Measurements from ENCODE around the gene RUNX2. TPM values are rescaled to one million over a fixed set of nuclear protein-coding genes. Genes with fewer than 3 reads are reported as not detected.

RUNX2 gene
- total and polyA plus RNA-seq, 10 of the 15 experiments (the other 5 are each of a cell fraction or from before 2014, with no cell fraction given): 0.01 to 0.77 (median 0.15) TPM; not detected in 3

- TF ChIP-seq ETV6 (conservative IDR thresholded peaks at IDR 0.05 in 1 of 2, IDR thresholded peaks at IDR 0.05 in 1 of 2; ENCODE audit: borderline replicate concordance in 1 of 2, low read depth in 1 of 2) (no peak), FOS (IDR thresholded peaks at IDR 0.05; ENCODE audit: borderline replicate concordance, extremely low read depth, insufficient read length) (no peak)
These were observed 296.1 kb downstream of the RUNX2 start (continued) for GRCh38 chr6:45624228-45624627.

- H3K27ac ChIP-seq (ENCODE audit: control insufficient read depth, insufficient read depth): no peak overlapping the region
- H4K20me1 ChIP-seq (ENCODE audit: control insufficient read depth, insufficient read depth): no peaks in the 10 kb centered on the region
- no peak for FAIRE-seq
- intact Hi-C loops (cut with micrococcal nuclease; ENCODE audit: unreplicated experiment) (no loop called here), in situ Hi-C loops (cut with MboI) (no loop called here)
- ChIA-PET CTCF (no interaction called here), SMC1A (ENCODE audit: uncharacterized antibody, unreplicated experiment) (no interaction called here), RAD21 (ENCODE audit: unreplicated experiment) (no interaction called here), POLR2A (no interaction called here)
- no peak overlapping the region for H3K9ac ChIP-seq (ENCODE audit: control insufficient read depth, insufficient read depth, low read length)
- no peak for TF ChIP-seq LARP7 (IDR thresholded peaks at IDR 0.05)
- no peak for TF ChIP-seq POLR2AphosphoS2 (IDR thresholded peaks at IDR 0.05; ENCODE audit: low read depth, low read length)
- TF ChIP-seq, protein P1, sequence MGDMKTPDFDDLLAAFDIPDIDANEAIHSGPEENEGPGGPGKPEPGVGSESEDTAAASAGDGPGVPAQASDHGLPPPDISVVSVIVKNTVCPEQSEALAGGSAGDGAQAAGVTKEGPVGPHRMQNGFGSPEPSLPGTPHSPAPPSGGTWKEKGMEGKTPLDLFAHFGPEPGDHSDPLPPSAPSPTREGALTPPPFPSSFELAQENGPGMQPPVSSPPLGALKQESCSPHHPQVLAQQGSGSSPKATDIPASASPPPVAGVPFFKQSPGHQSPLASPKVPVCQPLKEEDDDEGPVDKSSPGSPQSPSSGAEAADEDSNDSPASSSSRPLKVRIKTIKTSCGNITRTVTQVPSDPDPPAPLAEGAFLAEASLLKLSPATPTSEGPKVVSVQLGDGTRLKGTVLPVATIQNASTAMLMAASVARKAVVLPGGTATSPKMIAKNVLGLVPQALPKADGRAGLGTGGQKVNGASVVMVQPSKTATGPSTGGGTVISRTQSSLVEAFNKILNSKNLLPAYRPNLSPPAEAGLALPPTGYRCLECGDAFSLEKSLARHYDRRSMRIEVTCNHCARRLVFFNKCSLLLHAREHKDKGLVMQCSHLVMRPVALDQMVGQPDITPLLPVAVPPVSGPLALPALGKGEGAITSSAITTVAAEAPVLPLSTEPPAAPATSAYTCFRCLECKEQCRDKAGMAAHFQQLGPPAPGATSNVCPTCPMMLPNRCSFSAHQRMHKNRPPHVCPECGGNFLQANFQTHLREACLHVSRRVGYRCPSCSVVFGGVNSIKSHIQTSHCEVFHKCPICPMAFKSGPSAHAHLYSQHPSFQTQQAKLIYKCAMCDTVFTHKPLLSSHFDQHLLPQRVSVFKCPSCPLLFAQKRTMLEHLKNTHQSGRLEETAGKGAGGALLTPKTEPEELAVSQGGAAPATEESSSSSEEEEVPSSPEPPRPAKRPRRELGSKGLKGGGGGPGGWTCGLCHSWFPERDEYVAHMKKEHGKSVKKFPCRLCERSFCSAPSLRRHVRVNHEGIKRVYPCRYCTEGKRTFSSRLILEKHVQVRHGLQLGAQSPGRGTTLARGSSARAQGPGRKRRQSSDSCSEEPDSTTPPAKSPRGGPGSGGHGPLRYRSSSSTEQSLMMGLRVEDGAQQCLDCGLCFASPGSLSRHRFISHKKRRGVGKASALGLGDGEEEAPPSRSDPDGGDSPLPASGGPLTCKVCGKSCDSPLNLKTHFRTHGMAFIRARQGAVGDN (IDR thresholded peaks at IDR 0.05): no peak
- no peak for TF ChIP-seq MXI1 (IDR thresholded peaks at IDR 0.05; ENCODE audit: low read depth, low read length)
- TF ChIP-seq, protein P2, sequence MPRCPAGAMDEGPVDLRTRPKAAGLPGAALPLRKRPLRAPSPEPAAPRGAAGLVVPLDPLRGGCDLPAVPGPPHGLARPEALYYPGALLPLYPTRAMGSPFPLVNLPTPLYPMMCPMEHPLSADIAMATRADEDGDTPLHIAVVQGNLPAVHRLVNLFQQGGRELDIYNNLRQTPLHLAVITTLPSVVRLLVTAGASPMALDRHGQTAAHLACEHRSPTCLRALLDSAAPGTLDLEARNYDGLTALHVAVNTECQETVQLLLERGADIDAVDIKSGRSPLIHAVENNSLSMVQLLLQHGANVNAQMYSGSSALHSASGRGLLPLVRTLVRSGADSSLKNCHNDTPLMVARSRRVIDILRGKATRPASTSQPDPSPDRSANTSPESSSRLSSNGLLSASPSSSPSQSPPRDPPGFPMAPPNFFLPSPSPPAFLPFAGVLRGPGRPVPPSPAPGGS (IDR thresholded peaks at IDR 0.05; ENCODE audit: borderline replicate concordance, insufficient read depth, low read depth, low read length, poor library complexity, severe bottlenecking): no peak
- DNase-seq (ENCODE audit: low read depth, low spot score): no peak
- H3K27me3 ChIP-seq (replicated peaks in 1 of 2; ENCODE audit: control insufficient read depth in 2 of 2, insufficient read depth in 2 of 2, low read length in 1 of 2): peaks cover 0 to 6% of the 10 kb centered on the region in 2 experiments; a peak in 2 of 4 replicates
- H3K4me3 ChIP-seq: no peak overlapping the region
- no peak overlapping the region for H2AFZ ChIP-seq (ENCODE audit: control insufficient read depth, low read depth, low read length)
- H3K4me1 ChIP-seq (ENCODE audit: control insufficient read depth, insufficient read depth, low read length): no peaks in the 10 kb centered on the region
- ATAC-seq: no peak
- no peaks in the 10 kb centered on the region for H3K36me3 ChIP-seq (ENCODE audit: control insufficient read depth in 2 of 2, insufficient read depth in 2 of 2, low read length in 1 of 2)
- no TSS peak for BruUV-seq (replicated peaks)
- H3K4me2 ChIP-seq (ENCODE audit: control insufficient read depth, insufficient read depth): no peak overlapping the region
- no peaks in the 10 kb centered on the region for H3K79me2 ChIP-seq (ENCODE audit: control insufficient read depth, insufficient read depth, low read length)
- WGBS (ENCODE audit: insufficient coverage, insufficient replicate concordance, low lambda C conversion rate, missing lambda C conversion rate): 42% methylated on average over 5 of the region's 5 CpGs
- no peaks in the 10 kb centered on the region for H3K9me3 ChIP-seq (replicated peaks; ENCODE audit: control insufficient read depth, insufficient read depth, low read length)
These were observed 297.1 kb downstream of the RUNX2 start for GRCh38 chr6:45625191-45625664.
